SU-DHL-6 (cell line): ENCODE measurements around the gene NAMPT.
"Not testable (repeated sequence)": the region's sequence is repeated elsewhere in the genome, so short reads cannot be mapped to it uniquely, and the experiment has no call there.

Source experiments
- H2AFZ ChIP-seq: fragments of 200-600 bp; sonication (generic); 2 replicates; pipeline ENCODE4 v1.6.1; 2014; ENCODE audit warnings: low read depth, mild to moderate bottlenecking, moderate library complexity, mixed read lengths, antibody characterized with exemption, low read length; ENCODE audit not compliant: severe bottlenecking
- H3F3A ChIP-seq: fragments of 200-600 bp; shearing (Covaris generic); 2 replicates; pipeline ENCODE4 v1.6.0; 2016; ENCODE audit warnings: antibody characterized with exemption, mild to moderate bottlenecking; ENCODE audit not compliant: insufficient read depth
- H3K27ac ChIP-seq: fragments of 200-600 bp; sonication (generic); 2 replicates; pipeline ENCODE4 v1.5.1; 2016; ENCODE audit warnings: low read depth, mild to moderate bottlenecking, low read length, moderate library complexity, mixed read lengths
- H3K27me3 ChIP-seq: fragments of 200-600 bp; sonication (generic), shearing (Covaris generic); 2 replicates; pipeline ENCODE4 v1.6.0; 2014; ENCODE audit warnings: mild to moderate bottlenecking, low read length
- H3K36me3 ChIP-seq: fragments of 200-600 bp; sonication (generic); 2 replicates; pipeline ENCODE4 v1.6.1; 2014; ENCODE audit warnings: mild to moderate bottlenecking, low read length, mixed read lengths
- H3K4me2 ChIP-seq: fragments of 300-600, 200-600 bp; shearing (Covaris generic), sonication (generic); 2 replicates; pipeline ENCODE4 v1.6.0; 2014; ENCODE audit warnings: low read length, low read depth, mild to moderate bottlenecking; ENCODE audit not compliant: poor library complexity, severe bottlenecking
- H3K4me3 ChIP-seq: fragments of 200-600 bp; sonication (generic); 2 replicates; pipeline ENCODE4 v1.5.1; 2014; ENCODE audit warnings: antibody characterized with exemption, low read length, mild to moderate bottlenecking, mixed read lengths; ENCODE audit not compliant: insufficient read depth, poor library complexity, severe bottlenecking
- H3K79me2 ChIP-seq: fragments of 200-600 bp; sonication (generic); 2 replicates; pipeline ENCODE4 v1.6.1; 2014; ENCODE audit warnings: mild to moderate bottlenecking, low read length, moderate library complexity; ENCODE audit not compliant: insufficient read depth
- H3K9ac ChIP-seq: fragments of 200-600 bp; sonication (generic); 2 replicates; pipeline ENCODE4 v1.7.0; 2014; ENCODE audit warnings: mild to moderate bottlenecking, low read length
- H3K9me2 ChIP-seq: fragments of 200-600 bp; sonication (generic); replicated peaks from 2 replicates; pipeline ENCODE4 v1.6.1; 2014; ENCODE audit warnings: low read length; ENCODE audit not compliant: insufficient read depth
- H3K9me3 ChIP-seq: fragments of 200-600 bp; sonication (generic); 2 replicates; pipeline ENCODE4 v1.6.1; 2014; ENCODE audit warnings: low read length, mixed read lengths; ENCODE audit not compliant: insufficient read depth
- H4K20me1 ChIP-seq: fragments of 200-600 bp; sonication (generic); 2 replicates; pipeline ENCODE4 v1.6.1; 2014; ENCODE audit warnings: low read depth, mild to moderate bottlenecking, antibody characterized with exemption, low read length, moderate library complexity, mixed read lengths
- EZH2phosphoT487 ChIP-seq: fragments of 200-600 bp; sonication (generic), shearing (Covaris generic); conservative IDR thresholded peaks from 2 replicates; pipeline ENCODE4 v1.6.1; 2018; ENCODE audit warnings: mild to moderate bottlenecking, antibody characterized with exemption, low read length, moderate library complexity, mixed read lengths
- TF ChIP-seq, protein P1 (sequence below): fragments of 200-600 bp; sonication (generic); IDR thresholded peaks from one replicate; pipeline ENCODE4 v1.5.1; 2017; ENCODE audit warnings: antibody characterized with exemption, mild to moderate bottlenecking, low read length, moderate library complexity; ENCODE audit not compliant: insufficient read depth, poor library complexity, severe bottlenecking

NAMPT gene

DNA sequence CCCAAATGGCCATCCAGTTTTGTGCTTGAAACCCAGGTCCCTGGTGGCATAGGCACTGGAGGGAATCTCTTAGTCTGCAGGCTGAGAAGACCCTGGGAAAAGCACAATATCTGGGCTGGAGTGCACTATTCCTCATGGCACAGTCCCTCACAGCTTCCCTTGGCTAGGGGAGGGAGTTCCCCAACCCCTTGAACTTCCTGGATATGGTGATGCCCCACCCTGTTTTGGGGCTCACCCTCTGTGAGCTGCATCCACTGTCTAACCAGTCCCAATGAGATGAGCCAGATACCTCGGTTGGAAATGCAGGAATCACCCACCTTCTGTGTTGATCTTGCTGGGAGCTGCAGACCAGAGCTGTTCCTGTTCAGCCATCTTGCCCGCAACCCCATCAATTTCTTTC lies 19.8 kb upstream of the NAMPT start:
- Histone ChIP-seq H3K9me3 (no peaks in the 10 kb centered on the region), H3K9me2 (no peaks in the 10 kb centered on the region; the same call in 1 of the 2 replicates), H3K79me2 (no peaks in the 10 kb centered on the region), H3K4me2 (no peak overlapping the region), H3K9ac (no peak overlapping the region), H3K27ac (no peak overlapping the region), H3F3A (no peaks in the 10 kb centered on the region), H3K27me3 (no peaks in the 10 kb centered on the region), H2AFZ (no peak overlapping the region), H3K4me3 (no peak overlapping the region), H3K36me3 (no peaks in the 10 kb centered on the region), H4K20me1 (no peaks in the 10 kb centered on the region)
- no peak for TF ChIP-seq EZH2phosphoT487
- TF ChIP-seq, protein P1, sequence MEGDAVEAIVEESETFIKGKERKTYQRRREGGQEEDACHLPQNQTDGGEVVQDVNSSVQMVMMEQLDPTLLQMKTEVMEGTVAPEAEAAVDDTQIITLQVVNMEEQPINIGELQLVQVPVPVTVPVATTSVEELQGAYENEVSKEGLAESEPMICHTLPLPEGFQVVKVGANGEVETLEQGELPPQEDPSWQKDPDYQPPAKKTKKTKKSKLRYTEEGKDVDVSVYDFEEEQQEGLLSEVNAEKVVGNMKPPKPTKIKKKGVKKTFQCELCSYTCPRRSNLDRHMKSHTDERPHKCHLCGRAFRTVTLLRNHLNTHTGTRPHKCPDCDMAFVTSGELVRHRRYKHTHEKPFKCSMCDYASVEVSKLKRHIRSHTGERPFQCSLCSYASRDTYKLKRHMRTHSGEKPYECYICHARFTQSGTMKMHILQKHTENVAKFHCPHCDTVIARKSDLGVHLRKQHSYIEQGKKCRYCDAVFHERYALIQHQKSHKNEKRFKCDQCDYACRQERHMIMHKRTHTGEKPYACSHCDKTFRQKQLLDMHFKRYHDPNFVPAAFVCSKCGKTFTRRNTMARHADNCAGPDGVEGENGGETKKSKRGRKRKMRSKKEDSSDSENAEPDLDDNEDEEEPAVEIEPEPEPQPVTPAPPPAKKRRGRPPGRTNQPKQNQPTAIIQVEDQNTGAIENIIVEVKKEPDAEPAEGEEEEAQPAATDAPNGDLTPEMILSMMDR = no peak

DNA sequence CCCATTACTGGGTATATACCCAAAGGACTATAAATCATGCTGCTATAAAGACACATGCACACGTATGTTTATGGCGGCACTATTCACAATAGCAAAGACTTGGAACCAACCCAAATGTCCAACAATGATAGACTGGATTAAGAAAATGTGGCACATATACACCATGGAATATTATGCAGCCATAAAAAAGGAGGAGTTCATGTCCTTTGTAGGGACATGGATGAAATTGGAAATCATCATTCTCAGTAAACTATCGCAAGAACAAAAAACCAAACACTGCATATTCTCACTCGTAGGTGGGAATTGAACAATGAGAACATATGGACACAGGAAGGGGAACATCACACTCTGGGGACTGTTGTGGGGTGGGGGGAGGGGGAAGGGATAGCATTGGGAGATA lies 13.8 kb upstream of the NAMPT start:
- H4K20me1 ChIP-seq, H3K27ac ChIP-seq, H3K9ac ChIP-seq, H3K4me2 ChIP-seq, H3K4me3 ChIP-seq, H3K27me3 ChIP-seq, H3K9me3 ChIP-seq, H3K36me3 ChIP-seq, H3K9me2 ChIP-seq, H2AFZ ChIP-seq, H3K79me2 ChIP-seq, H3F3A ChIP-seq: not testable (repeated sequence)

DNA sequence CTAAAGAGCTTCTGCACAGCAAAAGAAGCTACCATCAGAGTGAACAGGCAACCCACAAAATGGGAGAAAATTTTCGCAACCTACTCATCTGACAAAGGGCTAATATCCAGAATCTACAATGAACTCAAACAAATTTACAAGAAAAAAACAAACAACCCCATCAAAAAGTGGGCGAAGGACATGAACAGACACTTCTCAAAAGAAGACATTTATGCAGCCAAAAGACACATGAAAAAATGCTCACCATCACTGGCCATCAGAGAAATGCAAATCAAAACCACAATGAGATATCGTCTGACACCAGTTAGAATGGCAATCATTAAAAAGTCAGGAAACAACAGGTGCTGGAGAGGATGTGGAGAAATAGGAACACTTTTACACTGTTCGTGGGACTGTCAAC lies 13.4 kb upstream of the NAMPT start:
- not testable (repeated sequence) for H3K4me3 ChIP-seq, H3K9me3 ChIP-seq, H3K4me2 ChIP-seq, H3K79me2 ChIP-seq, H3K9ac ChIP-seq, H3K27ac ChIP-seq, H3K9me2 ChIP-seq, H3F3A ChIP-seq, H2AFZ ChIP-seq, H3K36me3 ChIP-seq, H3K27me3 ChIP-seq, H4K20me1 ChIP-seq

DNA sequence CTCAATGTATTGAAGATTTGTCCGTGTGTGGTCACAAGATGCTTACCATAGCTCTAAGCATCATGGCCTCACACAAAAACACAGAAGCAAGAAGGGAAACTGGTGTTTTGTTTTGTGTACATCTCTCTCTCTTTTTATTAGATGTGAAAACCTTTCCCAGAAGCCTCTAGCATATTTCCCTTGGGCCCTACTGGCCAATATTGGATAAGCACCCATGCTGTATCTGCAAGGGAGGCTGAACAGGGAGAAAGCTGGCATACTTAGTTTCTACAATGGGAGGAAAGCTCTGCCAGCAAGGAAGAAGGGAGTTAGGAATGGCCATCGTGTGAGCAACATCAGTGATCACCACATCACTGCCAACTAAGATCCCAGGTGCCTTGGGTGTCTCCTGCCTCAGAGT lies 9.6 kb upstream of the NAMPT start:
- Histone ChIP-seq H3K36me3 (no peaks in the 10 kb centered on the region), H3F3A (no peaks in the 10 kb centered on the region), H3K79me2 (no peaks in the 10 kb centered on the region), H3K4me2 (no peak overlapping the region), H3K27me3 (no peaks in the 10 kb centered on the region), H3K27ac (no peak overlapping the region), H2AFZ (no peak overlapping the region), H3K9me3 (no peaks in the 10 kb centered on the region), H3K9me2 (no peaks in the 10 kb centered on the region), H4K20me1 (no peaks in the 10 kb centered on the region), H3K4me3 (no peak overlapping the region), H3K9ac (no peak overlapping the region)
- TF ChIP-seq, protein P1 = no peak
- TF ChIP-seq EZH2phosphoT487 = no peak
